ENCODE measurements around the gene KCNB1. TPM values are rescaled to one million over a fixed set of nuclear protein-coding genes. Genes with fewer than 3 reads are reported as not detected.

KCNB1 gene
- polyA plus RNA-seq, 1 donor from 2014 or later, result 3.6 TPM

- H3K27me3 ChIP-seq (ENCODE audit: insufficient read depth, low read depth, low read length), result no peaks in the 10 kb centered on the region
- H4K20me1 ChIP-seq (ENCODE audit: insufficient read depth), result no peaks in the 10 kb centered on the region
- H3K9me3 ChIP-seq (ENCODE audit: low read length), result no peaks in the 10 kb centered on the region
- no peak overlapping the region for H3K4me3 ChIP-seq (ENCODE audit: low read length)
- H3K27ac ChIP-seq (ENCODE audit: low read length), result no peak overlapping the region
- no peaks in the 10 kb centered on the region for H3K36me3 ChIP-seq (ENCODE audit: insufficient read depth, low read length)
- no peaks in the 10 kb centered on the region for H3K79me2 ChIP-seq (replicated peaks; ENCODE audit: insufficient read depth, low read length)
- no peaks in the 10 kb centered on the region for H3F3A ChIP-seq (ENCODE audit: insufficient read depth, low read length, poor library complexity, severe bottlenecking)
- no peak overlapping the region for H2AFZ ChIP-seq (ENCODE audit: low read depth, low read length)
- no peak overlapping the region for H3K9ac ChIP-seq (ENCODE audit: low read length)
- TF ChIP-seq SMC3 (conservative IDR thresholded peaks at IDR 0.05; ENCODE audit: poor library complexity) (no peak), POLR2AphosphoS5 (IDR thresholded peaks at IDR 0.05) (no peak), EP300 (conservative IDR thresholded peaks at IDR 0.05; ENCODE audit: poor library complexity, severe bottlenecking) (no peak), EZH2 (IDR thresholded peaks at IDR 0.05; ENCODE audit: borderline replicate concordance, insufficient read depth, low read length, poor library complexity, severe bottlenecking) (no peak), MXI1 (conservative IDR thresholded peaks at IDR 0.05; ENCODE audit: poor library complexity, severe bottlenecking) (no peak), RAD21 (conservative IDR thresholded peaks at IDR 0.05) (no peak), CTCF (IDR thresholded peaks at IDR 0.05; ENCODE audit: poor library complexity, severe bottlenecking) (no peak), REST (IDR thresholded peaks at IDR 0.05; ENCODE audit: borderline replicate concordance) (no peak), TAF1 (IDR thresholded peaks at IDR 0.05; ENCODE audit: low read depth) (no peak)
- H3K4me2 ChIP-seq (ENCODE audit: low read length), result no peak overlapping the region
- H3K9me2 ChIP-seq (ENCODE audit: insufficient read depth, low read length), result no peaks in the 10 kb centered on the region
Observed at GRCh38 chr20:49340161-49340966, 142.1 kb downstream of the KCNB1 start.

- TF ChIP-seq MXI1 (conservative IDR thresholded peaks at IDR 0.05; ENCODE audit: poor library complexity, severe bottlenecking), result no peak
- H3K27ac ChIP-seq (ENCODE audit: low read length), result no peak overlapping the region
- no peaks in the 10 kb centered on the region for H3K27me3 ChIP-seq (ENCODE audit: insufficient read depth, low read depth, low read length)
- H3K9ac ChIP-seq (ENCODE audit: low read length), result no peak overlapping the region
- no peaks in the 10 kb centered on the region for H3K36me3 ChIP-seq (ENCODE audit: insufficient read depth, low read length)
- H3K4me3 ChIP-seq (ENCODE audit: low read length), result no peak overlapping the region
- H3K79me2 ChIP-seq (replicated peaks; ENCODE audit: insufficient read depth, low read length), result no peaks in the 10 kb centered on the region
- H3K9me3 ChIP-seq (ENCODE audit: low read length), result no peaks in the 10 kb centered on the region
- H3F3A ChIP-seq (ENCODE audit: insufficient read depth, low read length, poor library complexity, severe bottlenecking), result no peaks in the 10 kb centered on the region
- no peak overlapping the region for H2AFZ ChIP-seq (ENCODE audit: low read depth, low read length)
- H3K4me2 ChIP-seq (ENCODE audit: low read length), result no peak overlapping the region
- no peaks in the 10 kb centered on the region for H4K20me1 ChIP-seq (ENCODE audit: insufficient read depth)
- H3K9me2 ChIP-seq (ENCODE audit: insufficient read depth, low read length), result no peaks in the 10 kb centered on the region
Observed at GRCh38 chr20:49339123-49339522, 143.3 kb downstream of the KCNB1 start.
